GM12872 (cell line): ENCODE data around the gene IGIP.

ENCODE experiments used
- CTCF ChIP-seq: IDR thresholded peaks from 3 replicates; pipeline ENCODE4 v1.5.1; 2011; ENCODE audit warnings: low read depth, mild to moderate bottlenecking, low read length, moderate library complexity; ENCODE audit not compliant: insufficient read depth

The IGIP gene

GRCh38 chr5:140151144-140152021 lies 25.6 kb downstream of the IGIP start:
- TF ChIP-seq CTCF, result no peak

GRCh38 chr5:140152022-140152999 lies 26.6 kb downstream of the IGIP start:
- TF ChIP-seq CTCF, result no peak

- no peak for TF ChIP-seq CTCF
These were observed 27.5 kb downstream of the IGIP start for GRCh38 chr5:140153255-140153654.

- no peak for TF ChIP-seq CTCF
These were observed 28.2 kb downstream of the IGIP start for GRCh38 chr5:140153905-140154304.

GRCh38 chr5:140157032-140157781 lies 31.5 kb downstream of the IGIP start:
- TF ChIP-seq CTCF, result peak; percentile 78

GRCh38 chr5:140159014-140159927 lies 33.5 kb downstream of the IGIP start:
- TF ChIP-seq CTCF, result no peak
